ENCODE measurements around the gene ARHGEF37.

Gene ARHGEF37

DNA sequence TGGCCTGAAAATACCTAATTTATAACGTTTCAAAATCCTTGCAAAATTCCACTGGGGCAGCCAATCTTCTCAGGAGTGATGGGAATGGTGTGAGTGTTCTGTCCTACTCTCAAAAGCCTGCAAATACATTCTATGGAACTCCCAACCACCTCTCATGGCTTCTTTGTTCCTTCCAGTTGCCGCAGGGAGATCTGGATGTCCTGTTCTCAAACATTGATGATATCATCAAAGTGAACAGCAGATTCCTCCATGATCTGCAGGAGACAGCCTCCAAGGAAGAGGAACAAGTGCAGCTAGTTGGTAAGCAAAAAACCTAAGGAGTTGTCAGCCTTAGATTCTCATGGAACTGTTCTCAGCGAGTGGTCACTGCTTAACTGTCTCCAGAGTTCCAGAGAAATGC is 19.6 kb downstream of the ARHGEF37 start:
- no peak for DNase-seq (ENCODE audit: low spot score)

DNA sequence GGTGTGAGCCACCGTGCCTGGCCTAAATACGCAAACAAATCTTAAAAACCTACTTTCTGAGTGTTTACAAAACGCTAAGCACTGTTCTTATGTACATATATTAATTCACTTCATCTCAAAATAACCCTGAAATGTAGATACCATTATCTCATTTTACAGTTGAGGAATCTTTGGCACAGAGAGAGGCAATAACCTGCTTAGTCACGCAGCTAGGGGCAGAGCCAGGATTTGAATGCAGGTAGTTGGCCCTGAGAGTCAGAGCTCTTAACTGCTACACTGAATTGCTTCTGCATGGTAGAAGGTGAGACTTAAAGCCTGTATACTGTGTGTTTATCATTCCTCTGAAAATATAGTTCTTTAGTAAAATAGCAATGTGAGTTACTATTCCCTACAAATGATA is 21.9 kb downstream of the ARHGEF37 start:
- no peak for DNase-seq (ENCODE audit: low spot score)

DNA sequence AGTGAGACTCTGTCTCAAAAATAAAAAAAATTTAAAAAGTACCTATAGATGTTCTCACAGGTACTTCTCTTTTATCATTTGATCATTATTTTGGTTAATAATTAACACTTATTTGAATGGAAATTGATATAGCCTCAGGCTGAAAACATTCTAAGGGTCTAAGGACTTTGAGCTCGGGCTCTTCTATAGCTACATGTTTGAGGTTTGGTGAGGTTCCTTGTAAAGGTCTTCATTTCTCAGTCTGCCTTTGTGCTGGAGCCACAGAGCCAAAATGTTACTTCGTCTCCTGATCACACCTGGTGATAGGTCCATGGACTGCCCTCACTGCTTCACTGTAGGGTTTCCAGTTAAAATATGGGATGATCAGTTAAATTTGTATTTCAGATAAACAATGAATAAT is 22.6 kb downstream of the ARHGEF37 start:
- DNase-seq (ENCODE audit: low spot score), result no peak

DNA sequence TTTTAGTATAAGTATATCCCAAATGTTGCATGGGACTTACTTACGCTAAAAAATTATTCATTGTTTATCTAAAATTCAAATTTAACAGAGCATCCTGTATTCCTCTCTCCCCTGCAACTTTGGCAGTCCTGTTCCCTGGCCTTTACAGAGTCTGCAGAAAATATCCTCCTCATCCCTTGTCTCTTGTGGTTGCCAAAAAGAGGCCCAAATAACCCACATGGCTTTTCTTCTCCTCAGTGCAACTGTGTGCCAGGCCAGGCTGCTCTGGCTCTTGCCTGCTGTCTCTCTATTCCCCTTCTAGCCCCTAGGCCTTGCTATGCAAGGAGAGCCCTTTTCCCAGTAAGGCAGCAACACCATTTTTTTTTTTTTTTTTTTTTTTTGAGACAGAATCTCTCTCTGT is 23.0 kb downstream of the ARHGEF37 start:
- DNase-seq (ENCODE audit: low spot score), result no peak

DNA sequence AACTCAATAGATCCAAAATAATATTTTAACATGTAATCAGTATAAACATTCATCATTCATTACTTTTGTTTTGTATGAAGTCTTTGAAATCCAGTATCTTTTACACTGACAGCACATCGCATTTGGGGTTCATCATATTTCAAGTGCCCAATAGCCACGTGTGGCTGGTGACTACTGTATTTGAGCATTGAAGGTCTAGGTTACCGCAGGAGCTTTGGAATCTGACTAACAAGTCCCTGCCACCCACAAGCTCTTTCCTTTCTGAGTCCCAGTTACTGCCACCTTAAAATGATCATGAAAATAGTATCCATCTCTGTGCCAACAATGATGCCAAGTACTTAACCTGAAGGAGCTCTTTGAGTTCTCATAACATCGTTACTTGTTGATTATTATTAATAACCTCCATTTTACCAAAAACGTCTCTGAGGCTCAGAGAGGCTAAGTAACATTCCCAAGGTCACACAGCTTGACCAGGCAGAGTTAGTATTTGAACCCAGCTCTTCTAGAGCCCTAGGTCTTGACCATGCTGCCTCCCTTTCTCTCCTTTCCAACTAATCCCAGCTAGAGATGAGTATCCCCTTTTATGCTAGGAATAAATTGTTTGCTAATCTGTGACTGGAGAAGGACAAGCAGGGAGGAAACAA is 24.2 kb downstream of the ARHGEF37 start:
- no peak for DNase-seq (ENCODE audit: low spot score)

DNA sequence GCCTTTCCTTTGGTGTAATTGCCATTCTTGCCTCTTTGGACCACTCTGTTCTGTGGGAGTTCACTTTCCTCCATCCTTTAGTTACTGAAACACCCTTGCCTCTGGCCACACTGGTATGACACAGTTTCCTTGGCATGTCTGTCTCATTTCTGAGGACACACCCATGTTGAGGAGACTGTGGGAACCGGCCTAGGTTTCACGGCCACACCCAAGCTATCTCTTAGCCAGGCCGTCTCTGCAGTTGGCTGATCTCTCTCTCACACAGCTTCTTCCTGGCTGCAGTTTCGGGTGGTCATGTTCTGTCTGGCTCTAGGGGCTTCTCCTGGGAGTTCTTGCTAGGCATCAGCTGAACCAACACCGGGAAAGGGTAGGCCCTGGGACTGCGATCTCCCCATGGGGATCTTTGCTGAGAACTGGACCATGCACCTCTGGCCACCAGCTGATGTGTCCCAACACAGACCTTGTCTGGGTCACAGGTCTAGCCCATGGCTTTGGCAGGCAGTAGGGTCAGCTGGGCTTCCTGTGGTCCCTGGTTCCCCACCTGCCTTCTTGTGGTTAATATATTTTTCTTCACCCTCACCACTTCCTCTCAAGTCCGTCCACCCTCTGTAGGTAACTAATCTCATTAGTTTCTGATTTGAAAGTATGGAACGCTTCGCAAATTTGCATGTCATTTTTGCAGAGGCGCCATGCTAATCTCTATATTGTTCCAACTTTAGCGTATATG is 24.9 kb downstream of the ARHGEF37 start:
- no peak for DNase-seq (ENCODE audit: low spot score)

DNA sequence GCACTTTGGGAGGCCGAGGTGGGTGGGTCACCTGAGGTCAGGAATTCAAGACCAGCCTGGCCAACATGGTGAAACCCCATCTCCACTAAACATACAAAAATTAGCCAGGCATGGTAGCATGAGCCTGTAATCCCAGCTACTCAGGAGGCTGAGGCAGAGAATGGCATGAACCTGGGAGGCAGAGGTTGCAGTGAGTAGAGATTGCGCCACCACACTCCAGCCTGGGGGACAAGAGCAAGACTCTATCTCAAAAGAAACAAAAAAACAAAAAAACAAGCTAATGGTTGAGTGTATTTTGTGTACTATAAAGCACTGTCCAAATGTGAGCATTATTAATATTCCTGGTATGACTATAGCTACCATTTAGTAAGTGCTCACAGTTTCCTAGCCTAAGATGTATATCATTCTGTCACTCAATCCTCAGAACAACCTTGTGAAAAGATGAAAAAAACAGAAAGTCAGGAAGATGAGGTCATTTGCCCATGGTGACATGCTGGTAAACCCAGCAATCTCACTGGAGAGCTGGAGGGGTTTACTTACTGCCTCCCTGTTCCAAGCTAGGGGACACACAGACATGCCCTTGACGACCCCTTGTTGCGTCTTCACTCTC is 27.7 kb downstream of the ARHGEF37 start:
- DNase-seq (ENCODE audit: low spot score), result no peak

DNA sequence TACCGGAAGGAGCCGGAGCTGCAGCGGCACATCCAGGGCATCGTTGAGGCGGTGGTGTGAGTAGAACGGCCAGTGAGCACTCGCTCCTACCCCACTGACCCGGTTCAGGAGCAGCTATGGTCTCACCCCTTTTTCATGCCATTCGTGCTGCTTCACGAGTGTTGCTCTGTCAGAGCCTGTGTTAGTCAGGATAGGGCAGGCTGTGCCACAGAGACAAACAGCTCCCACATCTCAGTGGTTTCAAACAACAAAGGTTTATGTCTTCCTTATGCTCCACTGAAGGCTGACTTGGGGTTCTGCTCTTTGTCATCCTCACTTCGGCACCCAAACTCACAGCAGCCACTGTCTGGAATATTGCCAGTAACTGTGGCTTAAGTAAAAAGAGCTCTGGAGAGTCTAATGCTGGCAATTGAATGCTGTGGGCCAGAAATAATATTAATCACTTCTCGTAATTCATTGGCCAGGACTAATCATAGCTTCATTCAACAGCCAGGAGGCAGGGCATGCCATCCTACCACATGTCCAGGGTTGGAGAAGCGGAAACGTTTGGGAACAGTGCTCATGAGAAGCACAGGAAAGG is 28.4 kb downstream of the ARHGEF37 start:
- DNase-seq (ENCODE audit: low spot score), result no peak

DNA sequence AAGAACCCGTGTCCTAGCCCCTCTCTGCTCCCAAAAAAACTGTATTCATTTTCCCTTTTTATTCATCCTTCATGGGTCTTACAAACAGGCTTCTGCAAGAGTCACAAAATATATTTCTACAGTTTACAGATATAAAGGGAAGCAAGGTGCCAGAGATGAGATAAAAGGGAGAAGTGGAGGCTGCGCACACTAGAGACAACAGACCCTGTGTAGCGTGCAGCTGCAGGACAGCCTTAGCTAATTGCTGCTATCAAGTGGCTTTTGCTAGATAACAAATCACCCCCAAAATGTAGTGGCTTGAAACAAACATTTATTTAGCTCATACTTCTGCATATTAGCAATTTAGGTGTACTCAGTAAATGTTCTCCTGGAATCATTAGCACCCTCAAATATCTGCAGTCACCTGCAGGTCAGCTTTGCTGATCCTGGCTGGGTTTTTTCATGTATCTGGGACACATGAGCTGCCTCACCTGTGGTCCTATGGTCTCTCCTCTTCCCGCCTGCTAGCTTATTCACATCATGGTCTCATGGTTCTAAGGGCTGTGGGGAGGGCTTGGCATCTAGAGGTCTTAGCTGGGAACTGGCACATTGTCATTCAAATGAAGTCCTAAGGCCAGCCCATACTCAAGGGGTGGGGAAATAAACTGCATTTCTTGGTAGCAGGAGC is 29.4 kb downstream of the ARHGEF37 start:
- DNase-seq (ENCODE audit: low spot score), result no peak

DNA sequence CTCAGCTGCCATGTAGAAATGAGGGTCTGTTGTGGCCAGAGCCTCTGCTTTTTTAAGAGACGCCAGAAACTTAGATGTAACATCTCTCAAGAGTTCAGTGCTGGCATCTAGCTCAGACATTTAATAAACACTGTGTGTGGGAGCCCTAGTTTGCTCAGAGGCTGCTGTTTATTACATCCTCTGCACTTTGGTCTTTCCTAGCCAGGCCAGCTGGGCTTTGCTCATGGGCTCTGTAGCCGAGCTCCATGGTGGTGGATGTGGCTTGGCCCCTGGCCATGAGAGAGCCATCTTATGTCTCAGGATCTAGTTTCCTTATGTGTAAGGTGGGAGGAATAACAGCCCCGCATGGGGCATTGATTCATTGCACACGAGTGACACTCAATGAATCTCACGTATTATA is 30.0 kb downstream of the ARHGEF37 start:
- DNase-seq (ENCODE audit: low spot score), result no peak

DNA sequence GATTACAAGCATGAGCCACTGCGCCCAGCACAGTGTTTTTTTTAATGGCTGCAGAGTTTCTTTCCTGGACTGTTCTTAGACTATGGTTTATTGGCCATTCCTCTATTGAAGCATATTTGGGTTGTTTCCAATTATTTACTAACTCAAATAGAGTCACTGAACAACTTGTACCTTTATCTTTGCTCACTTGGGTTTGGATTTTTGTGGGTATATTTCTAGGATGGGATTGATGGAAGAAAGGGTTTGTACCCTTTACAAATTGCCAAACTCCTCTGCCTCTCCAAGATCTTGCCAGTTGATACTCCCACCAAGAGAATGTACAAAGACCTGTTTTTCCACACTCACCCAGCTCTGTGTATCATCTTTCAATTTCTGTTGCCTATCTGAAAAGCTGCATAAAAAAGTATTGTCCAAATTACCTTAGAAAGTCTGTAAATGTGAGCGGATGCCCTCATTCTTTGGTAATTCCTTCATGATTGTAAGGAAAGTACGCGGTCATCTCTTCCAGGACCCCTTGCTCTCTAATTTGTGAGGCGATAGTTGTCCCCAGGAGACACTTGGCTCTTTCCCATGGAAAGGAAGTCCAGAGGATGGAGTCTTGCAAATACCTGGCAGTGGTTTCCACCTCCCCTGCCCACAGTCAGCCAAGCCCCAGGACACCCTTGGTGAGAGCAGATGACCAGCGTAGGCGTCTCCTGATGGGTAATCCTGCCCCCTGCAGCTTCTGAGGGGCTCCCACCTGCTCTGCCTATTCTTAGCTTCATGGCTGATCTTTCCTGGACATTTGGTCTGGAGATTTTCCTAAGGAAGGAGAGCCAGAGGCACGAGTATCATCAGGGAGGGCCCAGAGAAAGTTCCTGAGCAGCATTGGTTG is 33.0 kb downstream of the ARHGEF37 start:
- DNase-seq (ENCODE audit: low spot score), result no peak

DNA sequence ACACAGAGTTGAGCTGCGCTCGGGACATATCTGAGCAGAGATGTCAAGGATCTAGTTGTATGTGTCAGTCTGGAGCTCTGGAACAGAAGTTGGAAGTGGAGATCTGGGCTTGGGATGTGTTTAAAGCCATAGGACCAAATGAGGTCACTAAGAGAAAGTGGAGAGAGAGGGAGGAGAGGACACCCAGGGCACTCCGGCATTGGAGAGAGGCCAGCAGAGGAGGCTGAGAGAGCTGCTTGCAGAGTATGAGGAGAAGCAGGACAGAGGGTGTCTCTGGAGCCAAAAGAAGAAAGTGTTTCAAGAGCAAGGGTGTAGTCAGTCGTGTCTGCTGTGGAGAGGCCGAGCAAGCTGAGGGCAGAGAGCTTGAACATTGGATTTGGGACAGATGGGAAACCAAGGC is 34.7 kb downstream of the ARHGEF37 start:
- no peak for DNase-seq (ENCODE audit: low spot score)

DNA sequence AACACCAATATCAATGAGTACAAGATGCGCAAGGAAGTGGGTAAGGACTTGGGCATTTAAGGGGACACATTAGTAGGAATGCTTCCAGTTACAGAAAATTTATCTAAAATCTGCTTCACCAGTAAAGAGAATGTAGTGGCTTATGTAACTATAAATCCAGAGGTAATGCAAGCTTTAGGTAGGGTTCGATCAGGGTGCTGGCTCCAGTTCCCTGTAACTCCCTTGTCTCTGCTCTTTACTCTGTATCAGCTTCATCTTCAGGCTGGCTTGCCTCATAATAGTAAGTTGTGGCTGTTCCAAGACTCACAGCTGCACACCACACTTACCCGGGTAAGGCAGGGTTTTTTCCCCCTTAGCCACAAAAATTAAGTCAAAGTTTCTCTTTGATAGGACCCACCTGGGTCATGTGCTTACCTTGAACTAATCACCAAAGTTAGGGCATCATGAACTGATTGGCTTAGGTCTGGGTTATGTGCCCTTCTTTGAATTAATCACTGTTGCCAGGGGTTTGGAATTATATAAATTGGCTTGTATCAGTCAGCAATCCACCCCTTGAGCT is 35.5 kb downstream of the ARHGEF37 start:
- DNase-seq (ENCODE audit: low spot score), result no peak

DNA sequence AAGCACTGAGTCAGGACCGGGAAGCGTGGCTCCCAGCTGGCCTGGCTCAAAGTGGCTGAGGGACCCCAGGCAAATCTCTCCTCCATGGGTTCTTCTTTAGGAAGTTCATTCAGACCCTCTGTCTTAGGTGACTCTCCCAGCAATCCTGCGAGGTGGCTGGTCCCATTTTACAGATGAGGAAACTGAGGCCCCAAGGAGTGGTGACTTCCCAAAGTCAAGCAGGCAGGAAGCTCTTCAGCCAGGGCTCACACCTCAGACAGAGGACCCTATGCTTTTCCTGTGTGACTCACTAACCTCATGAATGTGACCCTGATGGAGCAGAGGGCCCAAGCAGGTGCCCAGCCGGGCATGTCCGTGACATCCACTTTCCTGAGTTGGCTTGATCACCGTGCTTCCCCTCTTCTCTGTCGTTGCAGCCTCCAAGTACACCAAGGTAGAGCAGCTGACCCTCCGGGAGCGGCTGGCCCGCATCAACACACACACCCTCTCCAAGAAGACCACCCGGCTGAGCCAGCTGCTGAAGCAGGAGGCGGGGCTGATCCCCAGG is 36.5 kb downstream of the ARHGEF37 start:
- no peak for DNase-seq (ENCODE audit: low spot score)

DNA sequence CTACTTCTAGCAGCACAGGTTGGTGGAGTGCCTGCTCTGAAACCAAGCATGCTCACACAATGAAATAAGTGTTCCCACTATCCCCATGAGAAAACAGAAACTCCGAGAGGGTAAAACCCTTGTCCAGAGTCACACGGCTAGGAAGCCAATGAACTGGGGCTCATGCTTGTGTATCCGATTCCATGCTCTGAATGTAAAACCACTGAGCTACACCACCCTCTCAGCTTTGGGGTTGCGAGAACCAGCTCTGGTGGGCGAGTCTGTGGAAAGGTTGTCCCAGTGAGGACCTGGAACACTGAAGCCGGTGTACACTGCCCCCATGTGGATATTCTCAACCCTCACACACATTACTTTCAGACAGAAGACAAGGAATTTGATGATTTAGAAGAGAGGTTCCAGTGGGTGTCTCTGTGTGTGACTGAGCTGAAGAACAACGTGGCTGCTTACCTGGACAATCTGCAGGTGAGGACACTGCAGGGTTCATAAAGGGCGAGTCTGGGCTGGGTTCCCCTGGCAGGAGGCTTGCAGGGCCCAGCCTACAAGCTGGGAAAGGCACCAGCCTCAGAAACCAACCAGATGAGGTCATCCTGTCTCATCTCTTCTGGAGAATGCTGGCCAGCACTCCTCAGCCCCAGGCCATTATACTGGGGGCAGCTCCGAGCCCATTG is 37.4 kb downstream of the ARHGEF37 start:
- DNase-seq (ENCODE audit: low spot score), result peak; percentile 64

DNA sequence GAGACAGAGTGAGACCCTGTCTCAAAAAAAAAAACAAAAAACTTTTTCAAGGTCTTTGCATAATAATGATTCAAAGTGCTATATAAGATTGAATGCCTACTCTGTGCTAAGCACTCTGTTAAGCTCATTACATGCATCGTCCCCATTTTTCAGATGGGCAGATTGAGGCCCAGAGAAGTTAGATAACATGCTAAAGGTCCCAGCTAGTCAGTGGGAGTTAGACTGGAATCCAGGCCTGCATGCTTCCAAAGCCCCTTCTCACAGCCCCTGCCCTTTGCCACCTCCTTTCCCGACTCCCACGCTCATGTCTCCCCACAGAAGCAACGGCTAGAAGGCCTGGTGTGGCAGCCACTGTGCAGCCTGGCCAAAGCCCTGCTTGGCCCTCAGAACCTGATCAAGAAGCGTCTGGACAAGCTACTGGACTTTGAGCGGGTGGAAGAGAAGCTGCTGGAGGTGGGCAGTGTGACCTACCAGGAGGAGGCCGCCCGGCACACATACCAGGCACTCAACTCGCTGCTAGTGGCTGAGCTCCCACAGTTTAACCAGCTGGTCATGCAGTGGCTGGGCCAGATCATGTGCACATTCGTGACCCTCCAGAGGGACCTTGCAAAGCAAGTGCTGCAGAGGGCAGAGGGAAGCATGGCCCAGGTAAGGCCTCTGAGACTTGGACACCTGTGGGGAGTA is 40.3 kb downstream of the ARHGEF37 start:
- DNase-seq (ENCODE audit: low spot score), result no peak

DNA sequence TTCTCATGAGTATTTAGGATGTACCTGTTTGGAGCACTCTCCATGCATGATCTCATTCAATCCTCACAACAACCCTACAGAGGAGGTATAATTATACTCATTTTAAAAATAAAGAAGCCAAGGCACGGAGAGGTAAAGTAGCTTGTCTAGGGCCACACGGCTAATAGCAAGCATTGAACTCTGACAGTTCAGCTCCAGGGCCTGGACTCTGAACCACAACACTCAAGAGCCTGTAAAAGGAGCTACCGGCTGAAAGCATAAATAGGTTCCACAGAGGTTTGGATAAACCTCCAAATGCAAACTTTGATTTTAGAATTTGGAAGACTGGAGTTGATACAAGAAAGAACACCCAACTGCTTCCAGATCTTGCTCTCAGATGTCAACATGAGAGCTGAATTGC is 41.2 kb downstream of the ARHGEF37 start:
- DNase-seq (ENCODE audit: low spot score), result no peak

DNA sequence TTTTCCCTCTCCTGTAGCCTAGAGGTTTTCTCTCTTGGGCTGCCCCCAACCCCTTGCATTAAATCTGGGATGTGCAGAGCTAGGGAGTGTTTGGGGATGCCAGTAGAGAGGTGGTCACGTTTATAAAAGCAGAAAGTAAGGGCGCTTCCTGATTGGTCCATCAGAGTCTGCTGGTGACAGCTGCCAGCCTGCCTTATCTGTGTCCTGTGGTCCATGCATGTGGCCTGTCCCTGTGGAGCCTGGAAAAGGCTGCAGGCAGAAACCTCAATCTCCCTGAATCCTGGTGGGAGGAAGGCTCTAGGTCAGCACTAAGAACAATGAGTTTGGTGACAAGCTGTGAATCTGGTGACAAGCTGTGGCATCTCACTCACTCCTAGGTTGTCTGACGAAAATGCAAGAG is 42.2 kb downstream of the ARHGEF37 start:
- peak; percentile 61 for DNase-seq (ENCODE audit: low spot score)

DNA sequence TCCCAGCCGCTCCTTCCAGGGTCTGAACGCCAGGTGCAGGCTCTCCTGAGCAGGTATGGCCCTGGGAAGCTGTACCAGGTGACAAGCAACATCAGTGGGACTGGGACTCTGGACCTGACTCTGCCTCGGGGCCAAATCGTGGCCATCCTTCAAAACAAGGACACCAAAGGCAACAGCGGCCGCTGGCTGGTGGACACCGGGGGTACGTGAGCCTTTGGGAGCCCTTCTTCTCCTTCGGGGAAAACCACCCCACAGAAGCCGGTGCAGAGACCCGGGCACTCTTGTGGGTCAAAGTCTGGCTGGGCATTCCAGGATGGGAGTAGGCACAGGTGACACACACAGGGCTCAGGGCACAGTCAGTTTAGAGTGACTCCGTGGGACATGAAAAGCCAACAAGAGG is 45.8 kb downstream of the ARHGEF37 start:
- no peak for DNase-seq (ENCODE audit: low spot score)
